ENCODE results near the gene TACO1. TPM values are rescaled to one million over a fixed set of nuclear protein-coding genes. Genes with fewer than 3 reads are reported as not detected.
A peak's percentile ranks its signal among the peaks of the same experiment; 100 is the strongest.

Gene TACO1
- total and polyA plus RNA-seq, 9 of the 15 experiments (the other 6 are each of a cell fraction or from before 2014, with no cell fraction given): 10.3 to 41.6 (median 30.9) TPM

GRCh38 chr17:63561819-63562218 is 38.9 kb upstream of the TACO1 start:
- ATAC-seq (no peak), FAIRE-seq (no peak), DNase-seq (ENCODE audit: extremely low read depth in 1 of 4, low spot score in 3 of 4) (no peak)
- intact Hi-C loops (cut with micrococcal nuclease) (no loop called here), in situ Hi-C loops (cut with MboI) (no loop called here)
- peaks cover 6% of the 10 kb centered on the region; the same call in 1 of the 2 replicates for H4K20me1 ChIP-seq (replicated peaks; ENCODE audit: control insufficient read depth, insufficient read depth, low read length)
- H3K4me2 ChIP-seq (ENCODE audit: insufficient read depth, low read length): no peak overlapping the region
- POLR2A ChIA-PET: interaction anchor here (1.0 kb wide), 2 partner anchors 9 to 10 kb away, joined by 4 to 6 read pairs; no protein-coding TSS in a partner anchor
- no peak overlapping the region for H3K9ac ChIP-seq (ENCODE audit: insufficient read depth in 1 of 2, low read depth in 2 of 2, low read length in 2 of 2)
- H3K79me2 ChIP-seq (ENCODE audit: control insufficient read depth, insufficient read depth, low read length): peaks cover 85% of the 10 kb centered on the region
- H3K4me1 ChIP-seq (replicated peaks in 1 of 2; ENCODE audit: control insufficient read depth in 2 of 2, insufficient read depth in 2 of 2, low read length in 2 of 2): no peaks in the 10 kb centered on the region
- H3K4me3 ChIP-seq: no peak overlapping the region
- TF ChIP-seq E2F1 (CRISPR knock-in tag; IDR thresholded peaks at IDR 0.05) (no peak), ZBTB40 (IDR thresholded peaks at IDR 0.05) (peak; percentile 71), ZBTB40 (CRISPR knock-in tag; IDR thresholded peaks at IDR 0.05) (no peak), ZNF384 (IDR thresholded peaks at IDR 0.05; ENCODE audit: low read depth, low read length) (peak; percentile 77)
- TF ChIP-seq, protein P1, sequence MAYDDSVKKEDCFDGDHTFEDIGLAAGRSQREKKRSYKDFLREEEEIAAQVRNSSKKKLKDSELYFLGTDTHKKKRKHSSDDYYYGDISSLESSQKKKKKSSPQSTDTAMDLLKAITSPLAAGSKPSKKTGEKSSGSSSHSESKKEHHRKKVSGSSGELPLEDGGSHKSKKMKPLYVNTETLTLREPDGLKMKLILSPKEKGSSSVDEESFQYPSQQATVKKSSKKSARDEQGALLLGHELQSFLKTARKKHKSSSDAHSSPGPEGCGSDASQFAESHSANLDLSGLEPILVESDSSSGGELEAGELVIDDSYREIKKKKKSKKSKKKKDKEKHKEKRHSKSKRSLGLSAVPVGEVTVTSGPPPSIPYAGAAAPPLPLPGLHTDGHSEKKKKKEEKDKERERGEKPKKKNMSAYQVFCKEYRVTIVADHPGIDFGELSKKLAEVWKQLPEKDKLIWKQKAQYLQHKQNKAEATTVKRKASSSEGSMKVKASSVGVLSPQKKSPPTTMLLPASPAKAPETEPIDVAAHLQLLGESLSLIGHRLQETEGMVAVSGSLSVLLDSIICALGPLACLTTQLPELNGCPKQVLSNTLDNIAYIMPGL (CRISPR knock-in tag; IDR thresholded peaks at IDR 0.05): no peak
- TF ChIP-seq, protein P2, sequence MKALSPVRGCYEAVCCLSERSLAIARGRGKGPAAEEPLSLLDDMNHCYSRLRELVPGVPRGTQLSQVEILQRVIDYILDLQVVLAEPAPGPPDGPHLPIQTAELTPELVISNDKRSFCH (CRISPR knock-in tag; IDR thresholded peaks at IDR 0.05): no peak
- TF ChIP-seq, protein P2 (tag; IDR thresholded peaks at IDR 0.05): no peak
- H3K27me3 ChIP-seq (ENCODE audit: control insufficient read depth in 2 of 2, insufficient read depth in 2 of 2, low read length in 2 of 2): no peaks in the 10 kb centered on the region
- CTCF ChIA-PET (ENCODE audit: low intra/inter-chr PET ratio): no interaction called here
- no peak overlapping the region for H3K27ac ChIP-seq (ENCODE audit: extremely low read depth, low read depth, low read length)
- H2AFZ ChIP-seq (ENCODE audit: low read depth, low read length): no peak overlapping the region
- H3K9me3 ChIP-seq (replicated peaks; ENCODE audit: control insufficient read depth, insufficient read depth, low read depth, low read length): no peaks in the 10 kb centered on the region
- H3K9me1 ChIP-seq (ENCODE audit: control insufficient read depth, insufficient read depth, low read length): no peaks in the 10 kb centered on the region
- peaks cover 6% of the 10 kb centered on the region; the same call in 1 of the 3 replicates for H3K36me3 ChIP-seq (ENCODE audit: control insufficient read depth, insufficient read depth, low read length)
- BruUV-seq (replicated peaks): no TSS peak

Measured in K562 (cell line).